Measurements from ENCODE around the gene OXLD1. TPM values are rescaled to one million over a fixed set of nuclear protein-coding genes. Genes with fewer than 3 reads are reported as not detected.

OXLD1 gene
- total and polyA plus RNA-seq, 4 donors, result 10.1 to 35.6 (median 24.0) TPM

- Histone ChIP-seq H3K27me3 (ENCODE audit: control insufficient read depth, insufficient read depth, low read length) (peaks cover 28% of the 10 kb centered on the region), H3K4me3 (ENCODE audit: low read depth, low read length) (no peak overlapping the region), H3K27ac (ENCODE audit: low read depth, low read length) (no peak overlapping the region), H3K36me3 (ENCODE audit: control insufficient read depth, insufficient read depth, low read length) (peaks cover 22% of the 10 kb centered on the region), H3K4me1 (ENCODE audit: control insufficient read depth, insufficient read depth, low read length) (peaks cover 2% of the 10 kb centered on the region), H3K9me3 (ENCODE audit: control insufficient read depth, insufficient read depth, low read length) (peaks cover 3% of the 10 kb centered on the region)
- DNase-seq (ENCODE audit: low read depth in 4 of 6, low spot score in 6 of 6), result no peak
- 87% methylated on average over 29 of the region's 29 CpGs for WGBS (ENCODE audit: insufficient coverage)
Measured at GRCh38 chr17:81644976-81645952, 21.1 kb downstream of the OXLD1 start.

GRCh38 chr17:81644496-81644895 lies 21.9 kb downstream of the OXLD1 start:
- no peak overlapping the region for H3K4me3 ChIP-seq (ENCODE audit: low read depth, low read length)
- no peak overlapping the region for H3K27ac ChIP-seq (ENCODE audit: low read depth, low read length)
- 97% methylated on average over 15 of the region's 15 CpGs for WGBS (ENCODE audit: insufficient coverage)
- H3K36me3 ChIP-seq (ENCODE audit: control insufficient read depth, insufficient read depth, low read length), result peaks cover 22% of the 10 kb centered on the region
- no peak for DNase-seq (ENCODE audit: low read depth in 4 of 6, low spot score in 6 of 6)
- H3K4me1 ChIP-seq (ENCODE audit: control insufficient read depth, insufficient read depth, low read length), result peaks cover 2% of the 10 kb centered on the region
- H3K27me3 ChIP-seq (ENCODE audit: control insufficient read depth, insufficient read depth, low read length), result peaks cover 23% of the 10 kb centered on the region
- H3K9me3 ChIP-seq (ENCODE audit: control insufficient read depth, insufficient read depth, low read length), result peaks cover 3% of the 10 kb centered on the region

DNA sequence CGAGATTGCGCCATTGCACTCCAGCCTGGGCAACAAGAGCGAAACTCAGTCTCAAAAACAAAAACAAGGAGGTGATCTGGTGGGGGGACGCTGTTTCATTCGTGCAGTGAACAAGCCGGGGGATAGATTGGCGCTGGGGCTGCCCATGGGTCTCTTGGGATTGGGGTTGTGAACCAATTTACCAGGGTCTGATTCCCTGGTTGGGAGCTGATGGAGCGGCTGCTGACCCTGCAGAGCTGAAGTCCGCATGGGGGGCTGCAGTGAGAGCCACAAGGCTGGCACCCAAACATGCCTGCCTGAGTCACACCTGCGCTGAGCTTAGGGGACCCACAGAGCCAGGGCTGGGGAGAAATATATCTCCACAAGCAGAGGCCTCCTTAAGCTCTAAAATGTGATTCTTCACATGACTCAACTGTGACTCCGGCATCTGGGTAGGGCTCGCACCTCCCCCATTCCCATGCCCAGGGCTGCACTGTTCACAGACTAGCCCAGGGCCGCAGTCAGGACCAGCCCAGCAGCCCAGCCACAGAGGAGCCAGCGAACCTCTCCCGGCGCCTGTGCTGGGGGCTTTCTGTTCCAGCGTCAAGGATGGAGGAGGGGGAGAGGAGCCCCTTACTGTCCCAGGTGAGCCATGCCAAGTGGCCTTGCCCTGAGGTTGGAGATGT lies 24.4 kb downstream of the OXLD1 start:
- no peak for DNase-seq (ENCODE audit: low read depth in 4 of 6, low spot score in 6 of 6)
- Histone ChIP-seq H3K9me3 (ENCODE audit: control insufficient read depth, insufficient read depth, low read length) (no peaks in the 10 kb centered on the region), H3K36me3 (ENCODE audit: control insufficient read depth, insufficient read depth, low read length) (peaks cover 22% of the 10 kb centered on the region), H3K4me3 (ENCODE audit: low read depth, low read length) (no peak overlapping the region), H3K27me3 (ENCODE audit: control insufficient read depth, insufficient read depth, low read length) (peaks cover under 1% of the 10 kb centered on the region), H3K4me1 (ENCODE audit: control insufficient read depth, insufficient read depth, low read length) (peaks cover 4% of the 10 kb centered on the region), H3K27ac (ENCODE audit: low read depth, low read length) (no peak overlapping the region)
- 91% methylated on average over 13 of the region's 17 CpGs for WGBS (ENCODE audit: insufficient coverage)

GRCh38 chr17:81640011-81640410 lies 26.4 kb downstream of the OXLD1 start:
- no peaks in the 10 kb centered on the region for H3K27me3 ChIP-seq (ENCODE audit: control insufficient read depth, insufficient read depth, low read length)
- H3K27ac ChIP-seq (ENCODE audit: low read depth, low read length), result no peak overlapping the region
- H3K4me1 ChIP-seq (ENCODE audit: control insufficient read depth, insufficient read depth, low read length), result peaks cover 18% of the 10 kb centered on the region
- WGBS (ENCODE audit: insufficient coverage), result 93% methylated on average over 2 of the region's 9 CpGs
- no peak overlapping the region for H3K4me3 ChIP-seq (ENCODE audit: low read depth, low read length)
- H3K9me3 ChIP-seq (ENCODE audit: control insufficient read depth, insufficient read depth, low read length), result no peaks in the 10 kb centered on the region
- no peak for DNase-seq (ENCODE audit: low read depth in 4 of 6, low spot score in 6 of 6)
- H3K36me3 ChIP-seq (ENCODE audit: control insufficient read depth, insufficient read depth, low read length), result peaks cover 17% of the 10 kb centered on the region

DNA sequence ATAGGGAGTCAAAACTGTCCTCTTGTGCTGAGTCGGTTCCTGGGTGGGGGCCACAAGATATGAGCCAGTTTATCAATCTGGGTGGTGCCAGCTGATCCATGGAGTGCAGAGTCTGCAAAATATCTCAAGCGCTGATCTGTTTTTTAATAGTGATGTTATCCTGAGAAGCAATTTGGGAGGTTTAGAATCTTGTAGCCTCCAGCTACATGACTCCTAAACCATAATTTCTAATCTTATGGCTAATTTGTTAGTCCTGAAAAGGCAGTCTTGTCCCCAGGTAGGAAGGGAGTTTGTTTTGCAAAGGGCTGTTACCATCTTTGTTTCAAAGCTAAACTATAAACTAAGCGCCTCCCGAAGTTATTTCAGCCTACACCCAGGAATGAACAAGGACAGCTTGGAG lies 27.7 kb downstream of the OXLD1 start:
- 80% methylated on average over 1 of the region's 4 CpGs for WGBS (ENCODE audit: insufficient coverage)
- H3K9me3 ChIP-seq (ENCODE audit: control insufficient read depth, insufficient read depth, low read length), result no peaks in the 10 kb centered on the region
- H3K27me3 ChIP-seq (ENCODE audit: control insufficient read depth, insufficient read depth, low read length), result no peaks in the 10 kb centered on the region
- peaks cover 10% of the 10 kb centered on the region for H3K36me3 ChIP-seq (ENCODE audit: control insufficient read depth, insufficient read depth, low read length)
- no peak overlapping the region for H3K27ac ChIP-seq (ENCODE audit: low read depth, low read length)
- no peak overlapping the region for H3K4me3 ChIP-seq (ENCODE audit: low read depth, low read length)
- no peak for DNase-seq (ENCODE audit: low read depth in 4 of 6, low spot score in 6 of 6)
- H3K4me1 ChIP-seq (ENCODE audit: control insufficient read depth, insufficient read depth, low read length), result peaks cover 18% of the 10 kb centered on the region

- DNase-seq (ENCODE audit: low read depth in 4 of 6, low spot score in 6 of 6), result peak; percentile 69 to 95 (median 79)
- Histone ChIP-seq H3K27me3 (ENCODE audit: control insufficient read depth, insufficient read depth, low read length) (no peaks in the 10 kb centered on the region), H3K4me1 (ENCODE audit: control insufficient read depth, insufficient read depth, low read length) (peaks cover 18% of the 10 kb centered on the region), H3K9me3 (ENCODE audit: control insufficient read depth, insufficient read depth, low read length) (no peaks in the 10 kb centered on the region), H3K27ac (ENCODE audit: low read depth, low read length) (peak within 1 kb of the TSS; percentile 69), H3K4me3 (ENCODE audit: low read depth, low read length) (peak within 1 kb of the TSS; percentile 92), H3K36me3 (ENCODE audit: control insufficient read depth, insufficient read depth, low read length) (peaks cover 3% of the 10 kb centered on the region)
- WGBS (ENCODE audit: insufficient coverage), result under 1% methylated on average over 75 of the region's 77 CpGs
Measured at GRCh38 chr17:81636505-81637288, 29.7 kb downstream of the OXLD1 start, which contains the start of the genes NPLOC4 and TSPAN10. TSS of gene NPLOC4 (minus strand) at chr17:81637112. CDS start at chr17:81636930, 182 bp downstream. TSS of gene TSPAN10 (plus strand) at chr17:81637196. CDS start at chr17:81642413, 5,217 bp downstream.

DNA sequence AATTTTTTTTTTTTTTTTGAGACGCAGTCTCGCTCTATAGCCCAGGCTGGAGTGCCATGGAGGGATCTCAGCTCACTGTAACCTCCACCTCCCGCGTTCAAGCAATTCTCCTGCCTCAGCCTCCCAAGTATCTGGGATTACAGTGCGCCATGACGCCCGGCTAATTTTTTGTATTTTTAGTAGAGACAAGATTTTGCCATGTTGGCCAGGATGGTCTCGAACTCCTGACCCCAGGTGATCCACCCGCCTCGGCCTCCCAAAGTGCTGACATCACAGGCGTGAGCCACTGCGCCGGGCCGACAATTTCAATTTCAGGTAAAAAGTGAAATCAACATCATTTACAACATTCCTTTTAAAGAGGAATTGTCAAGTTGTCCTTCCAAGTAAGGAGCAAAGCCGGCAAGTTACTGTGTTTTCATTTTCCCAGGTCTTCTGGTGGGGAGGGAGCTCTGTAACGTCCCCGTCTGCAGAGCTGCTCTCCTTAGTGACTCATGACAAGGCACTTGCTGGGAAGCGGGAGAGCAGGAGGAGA lies 30.4 kb downstream of the OXLD1 start:
- 37% methylated on average over 15 of the region's 18 CpGs for WGBS (ENCODE audit: insufficient coverage)
- no peaks in the 10 kb centered on the region for H3K27me3 ChIP-seq (ENCODE audit: control insufficient read depth, insufficient read depth, low read length)

GRCh38 chr17:81635431-81635830 lies 31.0 kb downstream of the OXLD1 start:
- H3K27ac ChIP-seq (ENCODE audit: low read depth, low read length), result no peak overlapping the region
- no peaks in the 10 kb centered on the region for H3K27me3 ChIP-seq (ENCODE audit: control insufficient read depth, insufficient read depth, low read length)
- DNase-seq (ENCODE audit: low read depth in 4 of 6, low spot score in 6 of 6), result no peak
- peaks cover 18% of the 10 kb centered on the region for H3K4me1 ChIP-seq (ENCODE audit: control insufficient read depth, insufficient read depth, low read length)
- no peak overlapping the region for H3K4me3 ChIP-seq (ENCODE audit: low read depth, low read length)
- H3K36me3 ChIP-seq (ENCODE audit: control insufficient read depth, insufficient read depth, low read length), result peaks cover 8% of the 10 kb centered on the region
- WGBS (ENCODE audit: insufficient coverage), result 96% methylated on average over 5 of the region's 5 CpGs
- no peaks in the 10 kb centered on the region for H3K9me3 ChIP-seq (ENCODE audit: control insufficient read depth, insufficient read depth, low read length)

More for the DNA sequence above, 30.4 kb downstream of the OXLD1 start:
- peak overlapping the region; percentile 92 for H3K4me3 ChIP-seq (ENCODE audit: low read depth, low read length)
- no peaks in the 10 kb centered on the region for H3K9me3 ChIP-seq (ENCODE audit: control insufficient read depth, insufficient read depth, low read length)
- no peak for DNase-seq (ENCODE audit: low read depth in 4 of 6, low spot score in 6 of 6)
- peak overlapping the region; percentile 69 for H3K27ac ChIP-seq (ENCODE audit: low read depth, low read length)
- peaks cover 6% of the 10 kb centered on the region for H3K36me3 ChIP-seq (ENCODE audit: control insufficient read depth, insufficient read depth, low read length)
- peaks cover 18% of the 10 kb centered on the region for H3K4me1 ChIP-seq (ENCODE audit: control insufficient read depth, insufficient read depth, low read length)

GRCh38 chr17:81631482-81631881 lies 34.9 kb downstream of the OXLD1 start:
- H3K27ac ChIP-seq (ENCODE audit: low read depth, low read length), result no peak overlapping the region
- WGBS (ENCODE audit: insufficient coverage), result 90% methylated on average over 6 of the region's 7 CpGs
- H3K27me3 ChIP-seq (ENCODE audit: control insufficient read depth, insufficient read depth, low read length), result no peaks in the 10 kb centered on the region
- DNase-seq (ENCODE audit: low read depth in 4 of 6, low spot score in 6 of 6), result no peak
- H3K4me1 ChIP-seq (ENCODE audit: control insufficient read depth, insufficient read depth, low read length), result peaks cover 13% of the 10 kb centered on the region
- peaks cover 36% of the 10 kb centered on the region for H3K36me3 ChIP-seq (ENCODE audit: control insufficient read depth, insufficient read depth, low read length)
- no peak overlapping the region for H3K4me3 ChIP-seq (ENCODE audit: low read depth, low read length)
- no peaks in the 10 kb centered on the region for H3K9me3 ChIP-seq (ENCODE audit: control insufficient read depth, insufficient read depth, low read length)
